Esophagus muscularis mucosa (tissue), 3 donors: ENCODE measurements around the gene RINT1.
"Not testable (repeated sequence)": the region's sequence is repeated elsewhere in the genome, so short reads cannot be mapped to it uniquely, and the experiment has no call there.

Source experiments
- POLR2A ChIP-seq: fragments of 450-650 bp; IDR thresholded peaks from one replicate; pipeline ENCODE4 v1.6.1; 2017; ENCODE audit warnings: antibody characterized with exemption, moderate library complexity, mild to moderate bottlenecking, low read depth
- POLR2AphosphoS5 ChIP-seq, 2 donors: sonication (generic); formaldehyde crosslinking; IDR thresholded peaks; one replicate each; pipeline ENCODE4 v1.6.1; 2017; ENCODE audit warnings: antibody characterized with exemption in 2 of 2
- TF ChIP-seq, protein P1 (sequence below), 3 experiments: fragments of 200-600 bp in 2 of 3; fragments of 450-650 bp in 1 of 3; sonication (generic) in 2 of 3; IDR thresholded peaks; one replicate each; pipeline ENCODE4 v1.5.1; 2017 to 2019; ENCODE audit warnings: antibody characterized with exemption in 3 of 3, mild to moderate bottlenecking in 2 of 3, moderate library complexity in 1 of 3

DNA sequence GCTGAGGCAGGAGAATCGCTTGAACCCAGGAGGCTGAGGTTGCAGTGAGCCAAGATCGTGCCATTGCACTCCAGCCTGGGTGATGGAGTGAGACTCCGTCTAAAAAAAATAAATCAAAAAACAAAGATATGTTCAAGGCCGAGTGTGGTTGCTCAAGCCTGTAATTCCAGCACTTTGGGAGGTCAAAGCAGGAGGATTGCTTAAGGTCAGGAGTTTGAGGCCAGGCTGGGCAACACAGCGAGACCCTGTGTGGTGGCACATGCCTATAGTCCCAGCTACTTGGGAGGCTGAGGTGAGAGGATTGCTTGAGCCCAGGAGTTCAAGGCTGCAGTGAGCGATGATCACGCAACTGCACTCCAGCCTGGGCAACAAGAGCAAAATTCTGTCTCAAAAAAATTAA lies 11.4 kb upstream of the RINT1 start:
- not testable (repeated sequence) for TF ChIP-seq POLR2A; POLR2AphosphoS5 (IDR thresholded peaks at IDR 0.05)
- TF ChIP-seq, protein P1, sequence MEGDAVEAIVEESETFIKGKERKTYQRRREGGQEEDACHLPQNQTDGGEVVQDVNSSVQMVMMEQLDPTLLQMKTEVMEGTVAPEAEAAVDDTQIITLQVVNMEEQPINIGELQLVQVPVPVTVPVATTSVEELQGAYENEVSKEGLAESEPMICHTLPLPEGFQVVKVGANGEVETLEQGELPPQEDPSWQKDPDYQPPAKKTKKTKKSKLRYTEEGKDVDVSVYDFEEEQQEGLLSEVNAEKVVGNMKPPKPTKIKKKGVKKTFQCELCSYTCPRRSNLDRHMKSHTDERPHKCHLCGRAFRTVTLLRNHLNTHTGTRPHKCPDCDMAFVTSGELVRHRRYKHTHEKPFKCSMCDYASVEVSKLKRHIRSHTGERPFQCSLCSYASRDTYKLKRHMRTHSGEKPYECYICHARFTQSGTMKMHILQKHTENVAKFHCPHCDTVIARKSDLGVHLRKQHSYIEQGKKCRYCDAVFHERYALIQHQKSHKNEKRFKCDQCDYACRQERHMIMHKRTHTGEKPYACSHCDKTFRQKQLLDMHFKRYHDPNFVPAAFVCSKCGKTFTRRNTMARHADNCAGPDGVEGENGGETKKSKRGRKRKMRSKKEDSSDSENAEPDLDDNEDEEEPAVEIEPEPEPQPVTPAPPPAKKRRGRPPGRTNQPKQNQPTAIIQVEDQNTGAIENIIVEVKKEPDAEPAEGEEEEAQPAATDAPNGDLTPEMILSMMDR (IDR thresholded peaks at IDR 0.05): not testable (repeated sequence)
